Stimulated activated CD4-positive, alpha-beta T cell treated with anti-CD3 and anti-CD28 coated beads, Interleukin-2, amount 100 ng/mL, for 24 hours (primary cell): ENCODE results near the gene NFKBIB.
A peak's percentile ranks its signal among the peaks of the same experiment; 100 is the strongest.
"Not testable (repeated sequence)": the region's sequence is repeated elsewhere in the genome, so short reads cannot be mapped to it uniquely, and the experiment has no call there.

Source experiments
- DNase-seq, 2 donors: peaks; one replicate each; pipeline ENCODE4 v3.0.0-alpha.2; 2020

The NFKBIB gene

GRCh38 chr19:38875656-38876395 is 23.9 kb upstream of the NFKBIB start:
- DNase-seq = no peak

GRCh38 chr19:38877781-38878574 is 21.8 kb upstream of the NFKBIB start, which contains the start of gene RINL:
TSS of gene RINL (minus strand) at chr19:38878275. CDS start at chr19:38876742, 1,533 bp downstream.
- peak; percentile 70 to 77 for DNase-seq

GRCh38 chr19:38878575-38879399 is 21.0 kb upstream of the NFKBIB start:
- DNase-seq = no peak

- no peak for DNase-seq
Observed at GRCh38 chr19:38879400-38879751, 20.4 kb upstream of the NFKBIB start.

GRCh38 chr19:38880076-38880881 is 19.5 kb upstream of the NFKBIB start:
- DNase-seq = no peak

- DNase-seq = no peak
Observed at GRCh38 chr19:38880882-38881609, 18.7 kb upstream of the NFKBIB start.

- DNase-seq = no peak
Observed at GRCh38 chr19:38883286-38883685, 16.5 kb upstream of the NFKBIB start.

GRCh38 chr19:38884691-38885090 is 15.1 kb upstream of the NFKBIB start:
- not testable (repeated sequence) for DNase-seq

GRCh38 chr19:38888876-38889275 is 10.9 kb upstream of the NFKBIB start:
- no peak for DNase-seq

GRCh38 chr19:38889803-38890202 is 10.0 kb upstream of the NFKBIB start:
- no peak for DNase-seq

GRCh38 chr19:38890686-38891085 is 9.1 kb upstream of the NFKBIB start:
- DNase-seq = no peak

- DNase-seq = no peak
Observed at GRCh38 chr19:38891771-38892170, 8.0 kb upstream of the NFKBIB start.

- DNase-seq = no peak
Observed at GRCh38 chr19:38892841-38893240, 6.9 kb upstream of the NFKBIB start.

GRCh38 chr19:38893341-38893771 is 6.4 kb upstream of the NFKBIB start:
- DNase-seq = no peak

GRCh38 chr19:38894968-38895367 is 4.8 kb upstream of the NFKBIB start:
- DNase-seq = no peak

- no peak for DNase-seq
Observed at GRCh38 chr19:38898788-38899446, 852 bp upstream of the NFKBIB start.

- no peak for DNase-seq
Observed at GRCh38 chr19:38900202-38900629, 447 bp downstream of the NFKBIB start.

GRCh38 chr19:38900743-38901190 is 998 bp downstream of the NFKBIB start:
- no peak for DNase-seq

GRCh38 chr19:38901683-38902082 is 1.9 kb downstream of the NFKBIB start:
- no peak for DNase-seq

- no peak for DNase-seq
Observed at GRCh38 chr19:38904581-38905539, 5.1 kb downstream of the NFKBIB start.
